Fibroblast of lung (primary cell): Measurements from ENCODE around the gene CTU1.
A peak's percentile ranks its signal among the peaks of the same experiment; 100 is the strongest.

ENCODE experiments used
- CTCF ChIP-seq, 2 donors: IDR thresholded peaks in 1 of 2; conservative IDR thresholded peaks in 1 of 2; 1 replicate in 1 of 2; 2 replicates in 1 of 2; pipeline ENCODE4 v1.5.1; 2011 to 2012; ENCODE audit warnings: low read length in 2 of 2, control low read depth in 1 of 2, inconsistent platforms in 1 of 2, low read depth in 1 of 2, mild to moderate bottlenecking in 1 of 2
- EZH2 ChIP-seq: IDR thresholded peaks from 2 replicates; pipeline ENCODE4 v1.5.1; 2012; ENCODE audit warnings: low read length, control low read depth, mild to moderate bottlenecking; ENCODE audit errors: missing control alignments

- TF ChIP-seq EZH2 (no peak), CTCF (conservative IDR thresholded peaks at IDR 0.05 in 1 of 2, IDR thresholded peaks at IDR 0.05 in 1 of 2; ENCODE audit: low read depth in 1 of 2, low read length in 2 of 2) (peak; percentile 41 to 65)
These were observed 11.0 kb downstream of the CTU1 start for GRCh38 chr19:51097166-51097738.
